Muscle layer of colon (tissue), 2 donors: ENCODE measurements around the gene LUC7L2.
A peak's percentile ranks its signal among the peaks of the same experiment; 100 is the strongest.
"Not testable (repeated sequence)": the region's sequence is repeated elsewhere in the genome, so short reads cannot be mapped to it uniquely, and the experiment has no call there.

Experiments
- H3K27ac ChIP-seq: one replicate; pipeline ENCODE4 v1.7.0; 2013; ENCODE audit warnings: low read depth, mild to moderate bottlenecking, low read length, moderate library complexity
- H3K27me3 ChIP-seq, 2 donors: one replicate each; pipeline ENCODE4 v1.7.0; 2013; ENCODE audit warnings: low read length in 2 of 2, mild to moderate bottlenecking in 2 of 2; ENCODE audit not compliant: insufficient read depth in 2 of 2, control insufficient read depth in 1 of 2
- H3K36me3 ChIP-seq: one replicate; pipeline ENCODE4 v1.7.0; 2013; ENCODE audit warnings: mild to moderate bottlenecking, low read length; ENCODE audit not compliant: insufficient read depth
- H3K4me1 ChIP-seq: one replicate; pipeline ENCODE4 v1.7.0; 2013; ENCODE audit warnings: mild to moderate bottlenecking, low read length; ENCODE audit not compliant: insufficient read depth
- H3K4me3 ChIP-seq, 2 donors: one replicate each; pipeline ENCODE4 v1.7.0; 2013; ENCODE audit warnings: low read length in 2 of 2, low read depth in 1 of 2, mild to moderate bottlenecking in 1 of 2, moderate library complexity in 1 of 2
- H3K9ac ChIP-seq: one replicate; pipeline ENCODE4 v1.7.0; 2013; ENCODE audit warnings: low read length
- H3K9me3 ChIP-seq: one replicate; pipeline ENCODE4 v1.7.0; 2013; ENCODE audit warnings: mild to moderate bottlenecking, low read length
- donor health status: abdominal sarcoma.
- donor health status: Adenocarcinoma of cecum.

LUC7L2 gene, protein sequence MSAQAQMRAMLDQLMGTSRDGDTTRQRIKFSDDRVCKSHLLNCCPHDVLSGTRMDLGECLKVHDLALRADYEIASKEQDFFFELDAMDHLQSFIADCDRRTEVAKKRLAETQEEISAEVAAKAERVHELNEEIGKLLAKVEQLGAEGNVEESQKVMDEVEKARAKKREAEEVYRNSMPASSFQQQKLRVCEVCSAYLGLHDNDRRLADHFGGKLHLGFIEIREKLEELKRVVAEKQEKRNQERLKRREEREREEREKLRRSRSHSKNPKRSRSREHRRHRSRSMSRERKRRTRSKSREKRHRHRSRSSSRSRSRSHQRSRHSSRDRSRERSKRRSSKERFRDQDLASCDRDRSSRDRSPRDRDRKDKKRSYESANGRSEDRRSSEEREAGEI

DNA sequence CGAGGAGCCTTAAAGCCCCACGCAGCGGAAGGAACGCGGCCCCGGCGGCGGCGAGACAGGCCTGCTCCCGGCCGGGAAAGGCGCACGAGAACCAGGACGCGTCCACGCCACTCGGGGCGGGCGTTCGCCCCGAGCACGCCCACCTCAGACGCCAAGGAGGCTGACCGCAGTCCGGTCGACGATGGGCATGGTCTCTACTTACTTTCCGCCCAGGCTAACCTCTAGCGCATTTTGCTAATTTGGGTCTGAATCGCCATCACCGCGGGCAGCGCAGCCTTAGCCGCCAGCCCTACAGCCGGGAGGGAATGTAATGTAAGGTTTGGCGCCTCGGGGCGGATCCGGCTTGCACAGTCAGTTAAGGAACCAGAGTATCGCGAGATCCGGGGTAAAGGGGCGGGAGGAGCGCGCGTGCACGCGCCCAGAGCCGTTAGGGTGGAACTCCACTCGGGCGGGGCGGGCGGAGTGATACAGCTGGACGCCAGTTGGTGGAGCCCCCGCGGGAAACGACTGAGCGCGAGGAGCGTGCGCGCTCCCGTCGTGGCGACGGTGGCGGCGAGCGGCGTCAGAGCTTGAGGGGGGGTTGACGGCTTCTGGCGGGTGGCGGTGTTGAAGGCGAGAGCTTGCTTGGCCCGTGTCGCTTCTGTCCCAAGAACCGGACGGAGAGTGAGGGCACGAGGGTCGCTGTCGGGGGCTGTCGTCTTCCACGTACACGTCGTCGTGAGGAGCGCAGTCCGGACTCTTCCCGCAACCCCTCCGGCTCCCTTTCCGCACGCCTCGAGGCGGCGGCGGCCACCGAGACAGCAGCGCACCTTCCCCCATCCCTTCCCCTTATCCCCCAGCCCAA lies at the start of gene LUC7L2:
Gene LUC7L2 (plus strand): TSS at position 529 of the 844 bp plus-strand sequence. CDS start 368 bp downstream, outside the sequence.
- H3K36me3 ChIP-seq: no peaks in the 10 kb centered on the region
- H3K27me3 ChIP-seq: no peaks in the 10 kb centered on the region
- peaks cover 22% of the 10 kb centered on the region for H3K4me1 ChIP-seq
- H3K9ac ChIP-seq: peak within 1 kb of the TSS; percentile 96
- H3K4me3 ChIP-seq: peak within 1 kb of the TSS; percentile 93 to 95
- H3K9me3 ChIP-seq: no peaks in the 10 kb centered on the region
- peak within 1 kb of the TSS; percentile 97 for H3K27ac ChIP-seq

GRCh38 chr7:139317939-139318505 lies 41.7 kb upstream of the LUC7L2 start:
- Histone ChIP-seq H3K36me3 (no peaks in the 10 kb centered on the region), H3K27me3 (no peaks in the 10 kb centered on the region), H3K9me3 (no peaks in the 10 kb centered on the region), H3K4me3 (no peak overlapping the region), H3K9ac (no peak overlapping the region), H3K27ac (no peak overlapping the region), H3K4me1 (no peaks in the 10 kb centered on the region)

DNA sequence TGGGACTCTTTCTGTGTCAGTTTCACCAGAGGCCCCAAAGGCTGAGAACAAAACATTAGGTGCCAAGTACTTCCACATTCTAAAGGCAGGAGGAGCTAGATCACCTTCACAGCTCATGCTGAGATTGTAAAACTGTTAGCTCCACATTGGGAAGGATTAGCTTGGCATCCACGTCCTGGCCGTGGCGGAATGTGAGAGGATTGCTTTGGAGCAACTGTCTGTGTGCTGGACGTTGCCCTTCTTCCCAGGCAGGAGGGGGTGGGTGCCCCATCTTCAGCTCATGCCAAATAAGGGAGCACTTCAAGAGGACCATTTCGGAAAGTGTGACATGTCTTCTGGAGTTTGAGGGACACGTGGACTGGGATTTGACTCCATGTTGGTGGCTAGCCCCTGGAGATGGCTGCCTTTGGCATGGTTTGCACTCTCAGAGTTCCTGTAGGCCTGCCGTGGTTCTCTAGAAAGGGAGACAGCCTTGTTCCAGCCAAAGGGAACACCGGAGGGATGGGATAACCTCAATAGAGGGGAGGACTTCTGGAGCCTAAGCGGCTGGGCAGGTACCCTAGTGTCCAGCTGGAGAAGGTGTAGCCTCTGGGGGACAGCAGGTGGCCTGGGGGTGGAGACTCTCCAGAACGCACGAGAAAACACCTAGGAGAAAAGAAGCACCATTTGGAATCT lies 38.5 kb upstream of the LUC7L2 start:
- Histone ChIP-seq H3K27me3 (no peaks in the 10 kb centered on the region), H3K27ac (no peak overlapping the region), H3K9me3 (no peaks in the 10 kb centered on the region), H3K9ac (no peak overlapping the region), H3K4me3 (no peak overlapping the region), H3K36me3 (no peaks in the 10 kb centered on the region), H3K4me1 (no peaks in the 10 kb centered on the region)

DNA sequence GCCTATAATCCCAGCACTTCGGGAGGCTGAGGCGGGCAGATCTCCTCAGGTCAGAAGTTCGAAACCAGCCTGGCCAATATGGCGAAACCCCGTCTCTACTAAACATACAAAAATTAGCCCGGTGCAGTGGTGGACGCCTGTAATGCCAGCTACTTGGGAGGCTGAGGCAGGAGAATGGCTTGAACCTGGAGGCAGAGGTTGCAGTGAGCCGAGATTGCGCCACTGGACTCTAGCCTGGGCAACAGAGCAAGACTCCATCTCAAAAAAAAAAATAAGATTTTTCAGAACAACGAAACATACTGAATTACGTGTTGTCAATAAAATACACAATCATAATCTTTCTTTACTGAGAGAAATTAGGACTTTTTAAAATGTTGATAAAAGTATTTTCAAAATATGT lies 35.0 kb upstream of the LUC7L2 start:
- H3K4me3 ChIP-seq, H3K4me1 ChIP-seq, H3K27ac ChIP-seq, H3K36me3 ChIP-seq, H3K9me3 ChIP-seq, H3K27me3 ChIP-seq, H3K9ac ChIP-seq: not testable (repeated sequence)

- H3K4me3 ChIP-seq: no peak overlapping the region
- no peak overlapping the region for H3K9ac ChIP-seq
- no peak overlapping the region for H3K27ac ChIP-seq
Measured at GRCh38 chr7:139328375-139328774, 31.3 kb upstream of the LUC7L2 start.

DNA sequence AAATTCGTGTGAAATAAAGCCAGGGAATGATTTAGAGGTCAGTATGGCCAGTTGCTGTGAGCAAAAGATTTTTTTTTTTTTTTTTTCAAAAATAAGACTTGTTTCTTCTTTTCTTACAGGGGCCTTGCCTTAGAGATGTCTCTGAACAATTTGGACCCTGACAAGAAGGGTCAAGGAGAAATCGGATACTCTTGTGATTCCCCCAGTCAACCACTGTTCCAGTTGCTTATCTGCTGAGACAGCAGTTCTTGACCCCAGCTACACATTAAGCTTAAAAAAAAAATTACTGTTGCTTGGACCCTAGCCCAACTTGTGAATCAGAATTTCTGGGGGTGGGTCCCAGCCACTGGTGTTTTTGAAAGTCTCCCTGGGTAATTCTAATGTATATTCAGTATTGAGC lies 30.6 kb upstream of the LUC7L2 start:
- no peaks in the 10 kb centered on the region for H3K27me3 ChIP-seq
- no peak overlapping the region for H3K27ac ChIP-seq
- H3K4me1 ChIP-seq: no peaks in the 10 kb centered on the region
- no peak overlapping the region for H3K9ac ChIP-seq
- no peaks in the 10 kb centered on the region for H3K9me3 ChIP-seq
- no peaks in the 10 kb centered on the region for H3K36me3 ChIP-seq
- H3K4me3 ChIP-seq: no peak overlapping the region

More at GRCh38 chr7:139328375-139328774, 31.3 kb upstream of the LUC7L2 start:
- H3K9me3 ChIP-seq: no peaks in the 10 kb centered on the region
- no peaks in the 10 kb centered on the region for H3K4me1 ChIP-seq
- no peaks in the 10 kb centered on the region for H3K36me3 ChIP-seq
- no peaks in the 10 kb centered on the region for H3K27me3 ChIP-seq

GRCh38 chr7:139330333-139331030 lies 29.2 kb upstream of the LUC7L2 start:
- H3K27me3 ChIP-seq: no peaks in the 10 kb centered on the region
- H3K4me1 ChIP-seq: no peaks in the 10 kb centered on the region
- H3K36me3 ChIP-seq: no peaks in the 10 kb centered on the region
- no peak overlapping the region for H3K4me3 ChIP-seq
- no peak overlapping the region for H3K27ac ChIP-seq
- H3K9ac ChIP-seq: no peak overlapping the region
- no peaks in the 10 kb centered on the region for H3K9me3 ChIP-seq

- Histone ChIP-seq H3K9me3 (no peaks in the 10 kb centered on the region), H3K27ac (no peak overlapping the region), H3K27me3 (no peaks in the 10 kb centered on the region), H3K4me1 (no peaks in the 10 kb centered on the region), H3K4me3 (no peak overlapping the region), H3K36me3 (no peaks in the 10 kb centered on the region), H3K9ac (no peak overlapping the region)
Measured at GRCh38 chr7:139332697-139333359, 26.9 kb upstream of the LUC7L2 start.

- H3K27me3 ChIP-seq, H3K9me3 ChIP-seq, H3K36me3 ChIP-seq, H3K27ac ChIP-seq, H3K4me1 ChIP-seq, H3K4me3 ChIP-seq, H3K9ac ChIP-seq: not testable (repeated sequence)
Measured at GRCh38 chr7:139333443-139333842, 26.3 kb upstream of the LUC7L2 start.

- H3K27ac ChIP-seq: no peak overlapping the region
- no peak overlapping the region for H3K9ac ChIP-seq
- no peaks in the 10 kb centered on the region for H3K27me3 ChIP-seq
- H3K9me3 ChIP-seq: no peaks in the 10 kb centered on the region
- no peak overlapping the region for H3K4me3 ChIP-seq
- no peaks in the 10 kb centered on the region for H3K4me1 ChIP-seq
- no peaks in the 10 kb centered on the region for H3K36me3 ChIP-seq
Measured at GRCh38 chr7:139334399-139335150, 25.1 kb upstream of the LUC7L2 start.
